ENCODE data around the gene GLI1.
"Not testable (repeated sequence)": the region's sequence is repeated elsewhere in the genome, so short reads cannot be mapped to it uniquely, and the experiment has no call there.

DNA sequence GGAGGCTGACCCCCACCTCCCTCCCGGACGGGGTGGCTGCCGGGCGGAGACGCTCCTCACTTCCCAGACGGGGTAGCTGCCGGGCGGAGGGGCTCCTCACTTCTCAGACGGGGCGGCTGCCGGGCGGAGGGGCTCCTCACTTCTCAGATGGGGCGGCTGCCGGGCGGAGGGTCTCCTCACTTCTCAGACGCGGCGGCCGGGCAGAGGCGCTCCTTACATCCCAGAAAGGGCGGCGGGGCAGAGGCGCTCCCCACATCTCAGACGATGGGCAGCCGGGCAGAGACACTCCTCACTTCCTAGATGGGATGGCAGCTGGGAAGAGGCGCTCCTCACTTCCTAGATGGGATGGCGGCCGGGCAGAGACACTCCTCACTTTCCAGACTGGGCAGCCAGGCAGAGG lies 48.2 kb downstream of the GLI1 start:
- TF ChIP-seq CTCF, POLR2AphosphoS5 (IDR thresholded peaks at IDR 0.05): not testable (repeated sequence)
